ENCODE results near the gene SH3GLB1. TPM values are rescaled to one million over a fixed set of nuclear protein-coding genes. Genes with fewer than 3 reads are reported as not detected.

Gene SH3GLB1
- total and polyA plus RNA-seq, 2 donors (not counting 3 experiments of a cell fraction or from before 2014, with no cell fraction given): 43.7 to 140 TPM

- Histone ChIP-seq H4K20me1 (replicated peaks; ENCODE audit: control insufficient read depth, extremely low read depth, insufficient read depth, low read length) (peaks cover 4% of the 10 kb centered on the region), H3K36me3 (ENCODE audit: control insufficient read depth in 2 of 2, extremely low read depth in 1 of 2, insufficient read depth in 2 of 2, low read length in 2 of 2) (no peaks in the 10 kb centered on the region), H3K9me3 (replicated peaks; ENCODE audit: control insufficient read depth, insufficient read depth, low read length) (no peaks in the 10 kb centered on the region), H3K27me3 (ENCODE audit: control insufficient read depth in 2 of 2, insufficient read depth in 2 of 2, low read length in 2 of 2) (no peaks in the 10 kb centered on the region), H3K79me2 (ENCODE audit: control insufficient read depth, insufficient read depth, low read length) (peaks cover 41% of the 10 kb centered on the region), H3K9me1 (replicated peaks; ENCODE audit: control insufficient read depth, extremely low read depth, insufficient read depth, low read length) (no peaks in the 10 kb centered on the region), H3K9ac (replicated peaks; ENCODE audit: extremely low read depth, insufficient read depth, low read length) (peak overlapping the region; percentile 95), H3K4me3 (replicated peaks in 1 of 3; ENCODE audit: insufficient read depth in 1 of 3, low read depth in 1 of 3, low read length in 3 of 3) (peak overlapping the region; percentile 31 to 96 (median 88)), H3K27ac (ENCODE audit: insufficient read depth, low read depth, low read length) (peak overlapping the region; percentile 85), H2AFZ (ENCODE audit: low read depth, low read length) (peak overlapping the region; percentile 90), H3K4me2 (ENCODE audit: insufficient read depth, low read length) (peak overlapping the region; percentile 85), H3K4me1 (ENCODE audit: control insufficient read depth, extremely low read depth, insufficient read depth, low read length) (peaks cover 28% of the 10 kb centered on the region)
- TSS peak; percentile 62 for BruUV-seq (replicated peaks)
- TF ChIP-seq MYC (IDR thresholded peaks at IDR 0.05; ENCODE audit: low read depth, low read length) (no peak), CTCF (IDR thresholded peaks at IDR 0.05; ENCODE audit: extremely low read depth in 1 of 2, insufficient read depth in 1 of 2, low read depth in 1 of 2, low read length in 2 of 2) (no peak), EZH2 (IDR thresholded peaks at IDR 0.05; ENCODE audit: borderline replicate concordance, low read depth, low read length, severe bottlenecking) (no peak), FOS (IDR thresholded peaks at IDR 0.05; ENCODE audit: borderline replicate concordance, insufficient read depth, low read length) (no peak), POLR2AphosphoS5 (IDR thresholded peaks at IDR 0.05; ENCODE audit: insufficient read depth, low read depth, low read length) (no peak), JUN (IDR thresholded peaks at IDR 0.05; ENCODE audit: borderline replicate concordance, insufficient read depth, insufficient read length, low read depth) (no peak), POLR2A (IDR thresholded peaks at IDR 0.05; ENCODE audit: low read depth, low read length) (no peak), MAX (IDR thresholded peaks at IDR 0.05; ENCODE audit: insufficient read depth, insufficient read length) (no peak), GATA2 (IDR thresholded peaks at IDR 0.05; ENCODE audit: insufficient read depth, insufficient read length, low read depth, low read length) (no peak)
- DNase-seq (ENCODE audit: low read depth, low spot score) (peak; percentile 69), FAIRE-seq (peak; percentile 61)
- POLR2A ChIA-PET: interaction anchor here (0.6 to 2.3 kb wide), 5 partner anchors 8 to 211 kb away, joined by 3 to 13 read pairs (median 3); partner anchors contain the start of gene HS2ST1
- intact Hi-C loops (cut with micrococcal nuclease) (loop anchor here (1.0 to 10.0 kb wide), 7 partner anchors 8 to 380 kb away; partner anchors contain the start of genes HS2ST1 and SELENOF), dilution Hi-C loops (cut with MboI; ENCODE audit: extremely low pct_ligation_motif_present, low sequenced_read_pairs) (no loop called here)
- CTCF ChIA-PET: interaction anchor here (0.5 to 6.7 kb wide), 38 partner anchors 8 to 1427 kb away, joined by 3 to 121 read pairs (median 5); partner anchors contain the start of genes BCL10 and ODF2L
These were observed 499 bp upstream of the SH3GLB1 start for GRCh38 chr1:86703696-86704457.
